GM21381 (cell line): Measurements from ENCODE around the gene CERKL.

ENCODE experiments used
- ATAC-seq: cut with Tn5 transposase; IDR thresholded peaks from one replicate; pipeline ENCODE4 v1.9.1; 2021; ENCODE audit warnings: mild to moderate bottlenecking, moderate library complexity; ENCODE audit not compliant: unreplicated experiment

The CERKL gene

DNA sequence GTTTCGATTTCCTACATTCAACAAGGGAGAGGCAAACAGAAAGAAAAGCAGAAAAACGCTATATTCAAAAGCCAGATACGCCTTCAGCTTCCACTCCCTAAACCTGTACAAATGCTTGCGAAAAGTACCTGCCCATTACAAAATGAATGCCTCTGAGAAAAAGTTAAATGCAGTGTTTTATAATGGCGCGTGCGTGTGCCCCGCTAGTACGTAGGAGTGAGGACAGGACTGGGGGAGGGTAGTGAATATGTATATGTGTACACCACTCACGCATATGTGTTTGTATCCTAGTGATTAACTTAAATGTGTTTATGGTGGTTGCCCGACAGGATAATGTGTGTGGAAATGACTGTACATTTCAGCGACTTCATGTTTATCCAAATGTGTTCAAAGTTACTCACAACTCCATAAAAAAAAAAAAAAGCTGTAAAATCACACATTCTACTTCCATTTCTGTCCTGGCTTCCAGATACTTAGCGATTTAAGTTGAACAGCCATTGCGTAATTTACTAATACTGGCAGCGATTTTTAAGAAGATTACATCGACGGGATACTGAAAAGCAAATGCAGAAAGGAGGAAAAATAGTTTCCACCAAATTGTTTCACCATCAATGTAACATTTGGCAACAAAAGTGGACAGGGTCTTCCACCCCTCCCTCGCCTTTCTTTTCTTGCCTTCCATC is 22.1 kb upstream of the CERKL start:
- ATAC-seq, result no peak

DNA sequence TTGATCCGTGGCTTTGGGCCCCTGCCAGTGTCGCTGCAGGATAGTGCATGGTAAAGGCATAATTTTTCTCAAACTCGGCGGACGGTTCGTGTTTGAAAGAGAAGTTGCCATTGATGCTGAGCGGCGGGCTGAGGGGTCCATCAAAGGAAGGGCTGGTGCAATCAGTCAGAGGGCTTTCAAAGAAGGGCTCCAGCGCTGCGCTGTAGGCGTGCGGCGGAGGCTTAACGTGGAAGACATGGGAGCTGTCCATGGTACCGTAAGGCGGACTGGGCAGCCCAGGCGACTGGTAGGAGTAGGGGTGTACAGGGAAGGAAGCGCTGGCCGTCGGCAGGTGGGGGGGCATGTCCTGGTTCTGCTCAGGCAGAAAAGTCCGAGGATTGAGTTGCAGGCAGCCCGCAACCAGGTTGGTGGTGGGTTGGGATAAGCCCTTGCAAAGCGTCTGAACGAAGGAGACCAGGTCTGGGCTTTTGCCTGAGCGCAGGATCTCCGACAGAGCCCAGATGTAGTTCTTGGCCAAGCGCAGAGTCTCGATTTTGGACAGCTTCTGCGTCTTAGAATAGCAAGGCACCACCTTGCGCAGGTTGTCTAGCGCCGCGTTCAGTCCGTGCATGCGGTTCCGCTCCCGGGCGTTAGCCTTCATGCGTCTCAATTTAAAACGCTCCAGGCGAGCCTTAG is 21.1 kb upstream of the CERKL start:
- no peak for ATAC-seq

DNA sequence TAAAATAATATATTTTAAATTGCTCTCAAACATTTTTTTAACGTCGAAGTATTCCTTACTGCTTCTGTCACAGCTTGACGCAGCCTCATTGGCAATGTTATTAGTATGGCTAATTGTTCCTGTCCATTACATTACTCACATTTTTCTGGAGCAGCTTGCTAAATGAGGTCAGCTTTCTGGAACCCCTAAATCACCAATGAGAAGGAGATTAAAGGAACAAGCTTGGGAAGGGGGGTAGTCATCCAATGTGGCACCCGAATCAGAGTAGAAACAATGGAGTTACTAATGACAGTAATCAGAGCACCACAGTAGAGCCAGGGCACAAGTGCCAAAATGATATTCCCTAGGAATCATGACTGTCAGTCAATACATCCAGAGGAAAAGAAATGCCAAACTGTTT is 18.3 kb upstream of the CERKL start:
- no peak for ATAC-seq

DNA sequence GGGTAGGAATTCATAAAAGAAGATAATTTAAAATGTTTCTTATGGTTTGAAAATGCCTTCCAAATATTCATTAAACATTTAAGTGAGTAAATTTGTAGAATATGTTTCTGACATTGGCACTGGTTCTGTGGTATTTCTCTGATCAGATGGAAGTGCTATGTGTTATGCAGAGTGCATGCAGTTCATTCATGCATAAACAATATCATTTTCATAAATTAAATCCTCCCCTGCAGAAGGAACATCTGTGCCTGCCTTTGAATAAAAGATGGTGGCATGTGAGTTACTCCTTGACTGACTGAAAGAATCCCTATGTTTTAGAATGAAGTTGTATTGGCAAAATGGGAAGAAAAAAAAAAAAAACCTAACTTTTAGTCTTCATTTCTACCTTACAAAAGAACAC is 17.6 kb upstream of the CERKL start:
- no peak for ATAC-seq

DNA sequence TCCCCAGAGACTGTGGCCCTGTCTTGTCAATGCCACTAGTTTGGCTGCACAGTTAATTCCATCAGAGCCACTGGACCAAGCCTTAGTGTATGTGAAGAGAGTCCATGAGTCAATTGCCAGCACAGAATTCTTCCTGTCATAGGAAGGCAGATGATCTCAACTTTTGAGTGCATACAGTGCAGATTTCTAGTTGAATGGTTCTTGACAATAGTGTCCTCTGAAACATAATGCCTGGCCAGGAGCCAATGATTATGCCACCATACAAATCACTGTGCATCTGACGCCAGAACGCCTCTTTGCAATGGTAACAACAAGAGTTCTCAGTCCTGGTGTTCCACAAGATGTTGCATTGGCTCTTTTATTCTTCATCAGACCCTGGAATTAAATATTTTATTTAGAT is 16.3 kb upstream of the CERKL start:
- no peak for ATAC-seq

DNA sequence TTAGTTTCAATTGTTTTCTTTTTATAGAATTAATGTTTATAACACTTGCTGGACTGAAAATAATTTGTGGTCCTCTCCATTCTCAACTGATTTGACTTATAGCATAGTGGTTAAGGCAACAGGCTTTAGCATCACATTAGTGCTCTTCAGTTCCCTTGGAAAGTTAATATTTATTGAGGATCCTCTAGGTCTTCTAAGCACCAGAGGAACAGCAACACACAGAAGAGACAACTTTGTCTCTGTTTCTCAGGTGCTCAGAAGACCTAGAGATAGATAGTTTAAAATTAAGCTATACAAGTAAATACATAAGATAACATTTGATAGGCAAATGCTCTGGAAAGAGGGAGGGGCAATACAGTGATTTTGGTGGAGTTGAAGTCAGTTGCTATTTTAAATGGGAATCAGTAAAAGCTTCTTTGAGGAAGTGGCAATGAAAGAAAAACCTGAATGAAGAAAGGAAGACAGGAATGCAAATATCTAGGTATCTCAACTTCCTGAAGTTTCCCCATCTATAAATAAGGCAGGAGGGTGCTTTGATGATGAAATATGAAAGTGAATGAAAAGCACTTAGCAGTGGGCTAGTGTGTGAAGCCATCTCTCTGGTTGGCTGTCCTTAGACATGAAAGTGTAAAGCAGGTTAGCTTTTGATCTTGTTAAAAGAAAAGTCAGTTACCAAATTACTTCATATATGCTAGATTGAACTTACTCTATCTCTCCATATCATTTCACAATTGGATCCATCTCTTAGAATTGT is 15.5 kb upstream of the CERKL start:
- peak; percentile 79 for ATAC-seq

DNA sequence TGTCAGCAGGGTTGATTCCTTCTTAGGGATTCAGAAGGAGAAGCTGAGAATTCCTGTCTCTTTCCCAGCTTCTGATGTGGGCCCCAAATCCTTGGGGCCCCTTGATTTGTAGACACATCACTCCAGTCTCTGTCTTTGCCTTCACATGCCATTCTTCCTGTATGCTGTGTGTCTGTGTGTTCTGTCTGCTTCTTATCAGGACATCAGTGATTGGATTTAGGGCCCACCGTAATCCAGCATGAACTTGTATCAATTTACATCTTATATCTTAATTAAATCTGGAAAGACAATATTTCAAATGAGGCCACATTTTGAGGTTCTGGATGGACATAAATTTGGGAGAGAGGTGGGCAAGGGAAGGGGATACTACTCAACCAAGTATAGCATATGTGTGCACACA is 13.7 kb upstream of the CERKL start:
- no peak for ATAC-seq

DNA sequence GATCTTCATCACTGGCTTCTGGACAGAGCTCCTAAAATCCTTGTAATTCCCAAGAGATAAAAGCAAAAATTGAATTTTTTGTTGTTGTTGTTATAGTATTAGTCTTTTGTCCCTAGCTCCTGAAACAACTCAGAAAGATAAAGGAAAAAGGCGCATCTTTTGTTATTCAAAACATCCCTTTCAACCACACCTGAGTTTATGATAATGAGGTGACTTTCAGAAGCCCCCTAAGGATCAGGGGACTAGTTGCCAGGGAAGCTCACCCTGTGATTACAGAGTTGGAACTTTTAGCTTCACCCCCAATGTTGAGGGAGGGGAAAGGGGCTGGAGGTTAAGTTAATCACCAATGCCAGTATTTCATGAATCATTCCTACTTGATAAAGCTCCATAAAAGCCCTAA is 10.3 kb upstream of the CERKL start:
- no peak for ATAC-seq

DNA sequence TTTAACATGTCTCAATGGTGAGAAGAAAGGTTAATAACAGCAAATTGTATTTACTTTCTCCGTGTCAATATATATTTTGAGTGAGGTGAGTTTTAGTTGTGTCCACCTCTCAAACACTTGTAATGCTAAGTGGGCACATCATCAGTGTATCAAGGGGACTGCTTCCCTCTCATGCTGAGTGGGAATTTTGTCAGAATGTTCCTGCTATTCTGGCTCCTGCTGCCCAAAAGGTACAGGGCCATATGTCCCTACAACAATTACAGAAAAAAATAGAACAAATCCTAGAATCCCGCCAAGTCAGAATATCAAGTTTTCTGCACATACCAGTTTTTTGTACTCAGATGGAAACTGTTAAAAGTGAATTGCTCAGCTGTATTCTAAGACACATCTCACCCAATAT is 5.4 kb upstream of the CERKL start:
- no peak for ATAC-seq

DNA sequence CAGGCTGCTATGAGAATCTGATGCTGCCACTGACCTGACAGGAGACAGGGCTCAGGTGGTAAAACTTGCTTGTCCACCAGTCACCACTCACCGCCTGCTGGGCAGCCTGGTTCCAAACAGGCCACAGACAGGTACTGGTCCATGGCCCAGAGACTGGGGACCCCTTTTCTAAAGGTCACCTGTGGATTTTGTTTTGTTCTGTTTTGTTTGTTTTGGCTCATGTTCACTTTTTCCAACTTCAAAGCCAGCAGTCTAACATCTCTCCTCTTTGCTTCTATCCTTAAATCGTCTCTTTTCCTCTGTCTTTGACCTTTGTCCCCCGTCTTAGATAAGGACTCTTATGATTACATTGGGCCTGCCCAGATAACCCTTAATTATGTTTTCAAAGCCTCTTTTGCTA is 3.3 kb upstream of the CERKL start:
- no peak for ATAC-seq

DNA sequence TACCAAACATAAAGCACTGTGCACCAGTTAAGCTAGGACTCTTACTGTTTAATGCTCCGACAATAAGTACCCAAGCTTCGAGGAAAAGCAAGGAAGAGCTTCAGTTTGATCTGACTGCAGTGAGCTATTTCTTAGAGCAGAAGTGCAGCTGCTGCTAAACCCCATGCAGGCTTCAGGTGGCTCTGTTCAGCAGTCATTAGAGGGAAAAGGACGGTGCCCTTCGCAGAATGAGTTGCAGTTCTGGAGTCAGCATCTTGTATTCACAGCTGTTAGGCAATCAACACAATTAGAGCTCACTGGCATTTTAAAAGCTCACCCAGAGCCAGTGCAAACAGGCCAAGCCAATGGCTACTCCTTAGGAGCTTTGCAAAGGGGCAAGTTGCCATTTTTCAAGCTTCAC is 1.5 kb upstream of the CERKL start:
- ATAC-seq, result no peak

DNA sequence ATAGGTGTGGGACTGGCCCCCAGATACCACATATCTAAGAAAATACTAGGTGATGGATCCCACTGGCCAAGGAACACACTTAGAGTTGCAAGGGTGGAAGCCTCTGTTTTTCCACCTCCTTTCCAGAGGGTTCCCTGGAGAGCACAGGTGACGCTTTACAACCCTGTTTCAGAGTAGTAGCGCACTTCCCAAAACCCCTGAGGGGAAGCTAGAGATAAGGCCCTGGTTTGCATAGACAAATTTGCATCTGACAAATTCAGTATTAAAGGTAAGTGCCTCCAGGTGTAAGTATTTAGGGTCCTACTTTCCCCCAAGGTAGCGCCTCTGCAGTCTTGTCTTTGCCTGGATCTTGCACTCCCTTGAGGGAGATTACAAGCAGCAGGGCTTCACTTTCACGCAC is 474 bp upstream of the CERKL start:
- ATAC-seq, result no peak

DNA sequence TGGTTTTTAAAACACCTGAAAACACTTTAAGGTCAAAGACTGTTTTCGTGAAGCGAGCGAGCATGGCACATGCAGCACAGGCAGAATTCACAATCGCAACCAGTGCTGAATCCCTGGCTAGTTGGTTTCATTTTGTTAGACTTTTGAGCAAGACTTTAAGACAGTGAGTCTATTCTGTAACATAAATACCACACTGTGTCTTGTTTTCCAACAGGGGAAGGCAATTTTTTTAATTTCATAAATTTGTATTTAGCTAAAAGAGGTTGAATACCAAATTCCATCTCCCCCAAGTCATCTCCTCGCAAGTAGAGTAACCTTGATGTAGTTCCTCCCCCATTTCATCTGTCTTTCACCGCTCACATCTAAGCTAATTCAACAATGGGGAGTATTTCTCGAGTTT is 1.4 kb downstream of the CERKL start:
- no peak for ATAC-seq

DNA sequence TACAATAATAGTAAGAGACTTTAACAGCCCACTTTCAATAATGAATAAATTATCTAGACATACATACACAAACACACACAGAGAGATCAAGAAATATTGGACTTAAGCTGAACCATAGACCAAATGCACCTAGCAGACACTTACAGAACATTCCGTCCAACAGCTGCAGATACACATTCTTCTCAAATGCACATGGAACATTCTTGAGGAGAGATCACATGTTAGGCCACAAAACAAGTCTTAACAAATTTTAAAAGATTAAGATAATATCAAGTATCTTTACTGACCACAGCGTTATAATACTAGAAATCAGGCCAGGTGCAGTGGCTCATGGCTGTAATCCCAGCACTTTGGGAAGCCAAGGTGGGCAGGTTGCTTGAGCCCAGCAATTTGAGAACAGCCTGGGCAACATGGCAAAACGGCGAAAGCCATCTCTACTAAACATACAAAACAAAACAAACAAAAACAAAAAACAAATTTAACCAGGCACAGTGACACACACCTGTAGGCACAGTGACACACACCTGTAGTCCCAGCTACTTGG is 7.4 kb downstream of the CERKL start:
- ATAC-seq, result no peak

DNA sequence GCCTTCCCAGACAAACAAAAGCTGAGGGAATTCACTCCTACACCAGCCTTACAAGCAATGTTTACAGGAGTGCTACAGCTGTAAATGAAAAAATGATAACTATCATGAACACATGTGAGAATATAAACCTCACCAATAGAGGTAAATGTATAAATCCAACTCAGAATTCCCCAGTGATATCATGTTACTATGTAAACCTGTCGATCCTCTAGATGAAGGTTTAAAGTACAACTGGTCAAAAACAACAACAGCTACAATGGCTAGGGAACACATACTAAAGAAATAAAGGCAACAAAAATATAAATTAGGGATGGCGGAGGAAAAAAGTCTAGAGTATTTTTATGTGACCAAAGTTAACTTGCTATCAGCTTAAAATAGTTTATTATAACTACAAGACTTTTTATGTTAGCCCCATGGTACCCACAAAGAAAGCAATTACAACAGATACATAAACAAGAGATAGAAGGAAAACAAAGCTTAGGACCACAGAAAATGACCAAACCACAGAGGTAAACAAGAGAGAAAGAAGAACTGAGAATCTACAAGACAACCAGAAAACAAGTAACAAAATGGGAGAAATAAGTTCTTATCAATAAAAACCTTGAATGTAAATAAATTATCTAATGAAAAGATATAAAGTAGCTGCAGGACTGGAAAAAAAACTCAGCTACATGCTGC is 8.3 kb downstream of the CERKL start:
- no peak for ATAC-seq

DNA sequence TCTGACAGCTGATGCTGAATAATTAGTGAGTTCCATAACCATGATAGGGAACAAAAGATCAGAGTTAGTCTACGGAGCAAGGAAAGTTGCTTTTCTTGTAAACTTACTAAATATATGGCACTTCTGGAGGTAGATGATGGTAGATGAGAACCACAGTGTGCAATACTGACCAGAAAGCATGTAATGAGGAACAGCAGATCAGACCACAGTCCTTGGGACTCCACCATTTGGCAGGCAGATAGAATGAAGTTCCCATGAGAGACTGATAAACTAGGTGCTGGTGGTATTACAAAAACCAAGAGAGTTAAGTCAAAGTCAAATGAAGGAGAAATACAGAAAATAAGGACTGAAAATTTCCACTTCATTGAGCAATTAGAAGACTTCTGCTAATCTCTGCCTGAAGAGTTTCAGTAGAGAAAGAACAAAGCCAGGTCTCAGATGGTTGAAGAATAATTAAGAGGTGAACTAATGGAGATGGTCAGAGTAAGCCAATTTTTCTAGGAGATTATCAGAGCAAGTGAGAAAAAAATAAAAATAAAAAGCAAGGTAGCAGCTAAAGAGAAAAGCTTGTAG is 10.4 kb downstream of the CERKL start:
- peak; percentile 57 for ATAC-seq

DNA sequence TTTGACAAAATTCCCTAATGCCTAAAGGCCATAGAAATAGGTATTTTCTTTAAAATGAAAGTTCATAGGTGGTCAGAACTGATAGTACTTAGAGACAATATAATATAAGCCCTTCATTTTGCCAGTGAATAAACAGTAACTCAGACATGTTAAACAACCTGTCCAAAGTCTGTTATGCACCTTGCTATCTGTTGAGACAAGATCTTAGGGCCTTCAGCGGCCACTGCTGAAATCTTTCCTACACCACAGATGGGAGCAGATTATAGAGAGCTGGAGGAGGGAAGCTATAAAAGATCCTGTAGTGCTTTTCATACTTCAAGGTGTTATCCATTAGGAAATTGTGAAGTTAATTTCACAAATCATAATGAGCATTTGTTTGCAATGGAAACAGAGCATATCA is 13.8 kb downstream of the CERKL start:
- ATAC-seq, result no peak

DNA sequence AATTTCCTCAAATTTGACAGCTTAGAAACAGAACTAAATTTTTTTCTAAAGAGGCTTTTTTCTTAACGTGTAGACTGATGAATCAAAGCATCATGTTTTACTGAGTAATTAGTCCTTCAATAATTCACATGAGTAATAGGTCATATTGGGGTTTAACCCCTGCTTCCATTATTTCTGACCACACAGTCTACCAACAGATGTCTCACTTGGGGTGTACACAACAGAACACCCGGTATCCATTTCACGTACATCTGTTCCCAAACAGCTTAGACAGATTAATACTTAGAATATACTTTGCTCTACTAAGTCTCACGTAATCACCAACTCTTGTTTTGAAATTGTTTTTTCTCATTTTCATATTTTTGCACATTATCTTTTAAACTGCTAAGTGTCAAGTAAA is 14.8 kb downstream of the CERKL start:
- ATAC-seq, result no peak

DNA sequence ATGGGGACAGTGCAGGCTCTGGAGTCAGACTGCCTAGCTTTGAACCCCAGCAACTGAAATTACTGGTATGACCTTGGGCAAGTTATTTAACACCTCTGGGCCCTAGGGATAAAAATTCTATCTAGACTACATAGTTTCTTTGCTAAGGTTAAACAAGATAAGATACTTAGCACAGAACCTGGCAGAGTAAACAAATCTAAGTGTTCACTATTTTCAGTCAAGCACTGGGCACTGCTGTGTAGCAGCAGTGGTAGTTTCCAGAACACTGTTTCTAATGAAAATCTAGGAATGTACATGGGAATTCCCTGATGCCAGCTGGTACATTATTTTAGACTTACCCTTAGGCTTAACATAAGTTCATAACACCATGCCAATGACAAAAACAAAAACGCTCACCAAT is 17.2 kb downstream of the CERKL start:
- no peak for ATAC-seq

DNA sequence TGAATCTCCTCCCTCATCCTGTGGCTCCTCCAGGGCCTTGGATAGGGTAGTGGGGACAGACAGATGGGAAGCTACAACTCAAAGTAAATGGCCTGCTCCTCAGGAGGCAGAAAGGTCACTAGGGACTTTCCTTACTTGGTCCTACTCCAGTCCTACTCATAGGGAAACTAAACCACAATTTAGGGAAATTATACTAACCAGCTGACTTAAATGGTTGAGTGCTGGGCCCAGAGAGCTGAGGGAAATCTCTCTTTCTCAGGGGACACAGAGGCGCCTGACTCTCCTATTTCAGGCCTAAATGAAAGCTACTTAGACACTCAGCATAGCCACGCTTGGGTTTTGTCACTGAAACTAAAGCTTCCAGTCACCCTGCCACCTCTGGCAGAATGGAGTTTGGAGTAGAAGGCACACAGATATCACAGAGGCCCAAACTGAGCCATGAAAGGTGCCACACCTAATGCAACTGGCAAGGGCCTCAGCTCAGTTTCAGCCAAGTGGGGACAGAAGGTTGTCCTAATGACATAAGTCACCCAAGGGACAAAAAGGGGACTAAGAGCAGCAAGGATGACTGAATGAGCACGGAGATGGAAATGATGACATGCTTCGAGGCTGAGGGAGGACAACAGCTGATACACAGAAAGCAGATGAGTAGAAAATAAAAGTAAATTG is 24.0 kb downstream of the CERKL start:
- ATAC-seq, result peak; percentile 61
